Pulmonary artery endothelial cell (primary cell): ENCODE data around the gene DTNB. TPM values are rescaled to one million over a fixed set of nuclear protein-coding genes. Genes with fewer than 3 reads are reported as not detected.
"Not testable (repeated sequence)": the region's sequence is repeated elsewhere in the genome, so short reads cannot be mapped to it uniquely, and the experiment has no call there.

Experiments used
- DNase-seq: peaks from one replicate; pipeline ENCODE4 v3.0.0-alpha.2; 2011; ENCODE audit warnings: low read depth, low spot score
- total RNA-seq: library from RNA; depleted of rRNA; stranded (reverse); fragments of >200 nt; gene quantifications from 2 replicates; pipeline ENCODE4 v1.2.3, GENCODE V29; 2014

DTNB gene
- total RNA-seq, 1 donor from 2014 or later = 7.3 TPM

GRCh38 chr2:25632396-25632795 is 41.0 kb downstream of the DTNB start:
- DNase-seq = no peak

GRCh38 chr2:25624635-25625034 is 48.7 kb downstream of the DTNB start:
- DNase-seq = no peak

- no peak for DNase-seq
Observed at GRCh38 chr2:25623361-25623760, 50.0 kb downstream of the DTNB start.

- DNase-seq = no peak
Observed at GRCh38 chr2:25620711-25621110, 52.7 kb downstream of the DTNB start.

GRCh38 chr2:25620077-25620476 is 53.3 kb downstream of the DTNB start:
- no peak for DNase-seq

GRCh38 chr2:25619185-25619584 is 54.2 kb downstream of the DTNB start:
- no peak for DNase-seq

GRCh38 chr2:25618676-25619075 is 54.7 kb downstream of the DTNB start:
- peak; percentile 72 for DNase-seq

GRCh38 chr2:25617948-25618646 is 55.3 kb downstream of the DTNB start:
- DNase-seq = peak; percentile 90

GRCh38 chr2:25615920-25616319 is 57.5 kb downstream of the DTNB start:
- no peak for DNase-seq

GRCh38 chr2:25615386-25615785 is 58.0 kb downstream of the DTNB start:
- no peak for DNase-seq

- no peak for DNase-seq
Observed at GRCh38 chr2:25614711-25615110, 58.7 kb downstream of the DTNB start.

- no peak for DNase-seq
Observed at GRCh38 chr2:25608718-25609117, 64.7 kb downstream of the DTNB start.

- no peak for DNase-seq
Observed at GRCh38 chr2:25606892-25607291, 66.5 kb downstream of the DTNB start.

GRCh38 chr2:25602333-25602723 is 71.0 kb downstream of the DTNB start:
- DNase-seq = no peak

GRCh38 chr2:25601711-25602332 is 71.6 kb downstream of the DTNB start:
- DNase-seq = not testable (repeated sequence)

GRCh38 chr2:25598911-25599310 is 74.5 kb downstream of the DTNB start:
- DNase-seq = no peak

- DNase-seq = no peak
Observed at GRCh38 chr2:25598332-25598731, 75.0 kb downstream of the DTNB start.

- no peak for DNase-seq
Observed at GRCh38 chr2:25597881-25598280, 75.5 kb downstream of the DTNB start.

GRCh38 chr2:25596516-25597244 is 76.7 kb downstream of the DTNB start:
- no peak for DNase-seq

- DNase-seq = no peak
Observed at GRCh38 chr2:25595393-25595792, 78.0 kb downstream of the DTNB start.

GRCh38 chr2:25594991-25595390 is 78.4 kb downstream of the DTNB start:
- DNase-seq = no peak

GRCh38 chr2:25592766-25593292 is 80.5 kb downstream of the DTNB start:
- DNase-seq = no peak
